ENCODE data around the gene KCNQ1. TPM values are rescaled to one million over a fixed set of nuclear protein-coding genes. Genes with fewer than 3 reads are reported as not detected.

Gene KCNQ1
- total and polyA plus RNA-seq, 2 of the 13 experiments (the other 11 are each of a cell fraction or from before 2014, with no cell fraction given), result 0.02 to 0.08 TPM

GRCh38 chr11:2674658-2675131, 229.9 kb downstream of the KCNQ1 start:
- DNase-seq (ENCODE audit: low spot score) (no peak), FAIRE-seq (no peak), ATAC-seq (peak; percentile 2; the same call in 1 of the 3 replicates)
- Histone ChIP-seq H3K9ac (ENCODE audit: insufficient read depth, low read depth, low read length) (no peak overlapping the region), H3K9me3 (ENCODE audit: low read length) (no peaks in the 10 kb centered on the region), H3K4me2 (ENCODE audit: low read depth, low read length) (no peak overlapping the region), H3K36me3 (replicated peaks in 1 of 2; ENCODE audit: control insufficient read depth in 1 of 2, insufficient read depth in 2 of 2, low read length in 2 of 2) (peaks cover 32 to 88% of the 10 kb centered on the region in 2 experiments), H2AFZ (ENCODE audit: low read length) (no peak overlapping the region), H3K4me3 (replicated peaks in 1 of 3; ENCODE audit: insufficient read depth in 1 of 3, low read depth in 2 of 3, low read length in 3 of 3) (no peak overlapping the region), H4K20me1 (ENCODE audit: insufficient read depth, low read length) (peaks cover 99% of the 10 kb centered on the region), H3K79me2 (ENCODE audit: insufficient read depth, low read length) (peaks cover 100% of the 10 kb centered on the region), H3K27ac (ENCODE audit: extremely low read length, insufficient read depth, low read length) (no peak overlapping the region), H3K4me1 (ENCODE audit: insufficient read depth, low read length) (peaks cover 99% of the 10 kb centered on the region), H3K27me3 (ENCODE audit: control insufficient read depth in 1 of 2, insufficient read depth in 2 of 2, low read length in 2 of 2) (no peaks in the 10 kb centered on the region)
- in situ Hi-C loops (cut with HindIII; ENCODE audit: extremely low pct_ligation_motif_present, low pct_unique_long_range_greater_than_20kb), result no loop called here
- WGBS (ENCODE audit: low lambda C conversion rate), result 87% methylated on average over 7 of the region's 8 CpGs
- TF ChIP-seq ZNF558 (CRISPR knock-in tag; IDR thresholded peaks at IDR 0.05; ENCODE audit: borderline replicate concordance) (no peak), RBM22 (optimal IDR thresholded peaks at IDR 0.05; ENCODE audit: low read length) (peak; percentile 89), ZBTB33 (CRISPR knock-in tag; IDR thresholded peaks at IDR 0.05) (peak; percentile 14; the same call in 1 of the 2 replicates), ZNF362 (CRISPR knock-in tag; IDR thresholded peaks at IDR 0.05; ENCODE audit: borderline replicate concordance) (peak; percentile 32; the same call in 1 of the 2 replicates), HNRNPL (IDR thresholded peaks at IDR 0.05; ENCODE audit: low read depth, low read length) (0 out of 2 replicates have a peak, but pooled peaks have one; percentile 22), ETS1 (CRISPR knock-in tag; IDR thresholded peaks at IDR 0.05) (no peak)
- ChIA-PET POLR2A (interaction anchor here (0.6 to 3.5 kb wide), 4 partner anchors 16 to 403 kb away, joined by 3 to 8 read pairs (median 3); partner anchors contain the start of gene KCNQ1OT1), CTCF (ENCODE audit: low intra/inter-chr PET ratio, low total read pairs) (no interaction called here)
- intact Hi-C loops (cut with micrococcal nuclease; ENCODE audit: unreplicated experiment), result no loop called here
- no TSS peak for BruUV-seq (replicated peaks)

Data from HepG2 (cell line).